Sigmoid colon (tissue), 4 donors: Measurements from ENCODE around the gene PKN2.

ENCODE experiments used
- POLR2A ChIP-seq, 2 donors: fragments of 450-650 bp; IDR thresholded peaks; one replicate each; pipeline ENCODE4 v1.6.1; 2016; ENCODE audit warnings: antibody characterized with exemption in 2 of 2, mild to moderate bottlenecking in 2 of 2, moderate library complexity in 2 of 2
- POLR2AphosphoS5 ChIP-seq, 4 donors: sonication (generic); formaldehyde crosslinking; IDR thresholded peaks; one replicate each; pipeline ENCODE4 v1.6.1; 2017; ENCODE audit warnings: antibody characterized with exemption in 4 of 4

DNA sequence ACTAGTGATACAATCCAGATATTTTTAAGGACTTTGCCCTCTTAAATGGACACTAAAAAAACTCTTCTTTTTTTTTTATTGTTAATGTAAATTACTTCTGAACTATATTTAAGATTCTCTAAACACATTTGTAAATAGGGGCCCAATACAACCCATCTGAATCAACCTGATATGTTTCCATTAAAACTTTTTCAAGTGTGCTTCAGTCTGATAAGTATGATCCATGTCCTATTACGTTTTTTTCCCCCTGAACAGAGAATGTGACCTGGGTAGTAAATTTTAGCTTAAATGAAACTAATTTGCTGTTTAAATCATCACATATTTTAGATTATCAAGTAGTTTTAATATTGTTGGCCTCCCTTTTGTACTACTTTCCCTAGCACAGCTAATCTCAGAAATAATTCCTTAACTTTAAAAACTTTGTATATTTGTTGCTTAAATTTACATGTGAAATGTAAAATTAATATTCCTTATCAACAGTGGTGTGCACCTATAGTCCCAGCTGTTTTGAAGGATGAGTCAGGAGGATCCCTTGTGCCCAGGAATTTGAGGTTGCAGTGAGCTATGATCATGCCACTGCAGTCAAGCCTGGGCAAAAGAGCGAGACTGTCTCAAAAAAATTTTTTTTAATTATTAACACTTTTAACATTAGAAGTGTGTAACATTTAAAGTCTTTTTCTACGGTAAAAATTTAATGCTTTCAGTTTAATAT lies 3.0 kb upstream of the PKN2 start:
- no peak for TF ChIP-seq POLR2AphosphoS5 (IDR thresholded peaks at IDR 0.05)
- TF ChIP-seq POLR2A (IDR thresholded peaks at IDR 0.05), result no peak
